ENCODE measurements around the gene DNAAF5. TPM values are rescaled to one million over a fixed set of nuclear protein-coding genes. Genes with fewer than 3 reads are reported as not detected.

The DNAAF5 gene
- total and polyA plus RNA-seq, 2 of the 13 experiments (the other 11 are each of a cell fraction or from before 2014, with no cell fraction given): 11.9 to 21.5 TPM

- TF ChIP-seq KMT2A (CRISPR knock-in tag; IDR thresholded peaks at IDR 0.05): peak; percentile 74
- TF ChIP-seq SRY (CRISPR knock-in tag; IDR thresholded peaks at IDR 0.05): peak; percentile 81; the same call in 1 of the 2 replicates
- TF ChIP-seq ZNF10 (CRISPR knock-in tag; IDR thresholded peaks at IDR 0.05; ENCODE audit: borderline replicate concordance, low read depth): no peak
- TF ChIP-seq, protein P1, sequence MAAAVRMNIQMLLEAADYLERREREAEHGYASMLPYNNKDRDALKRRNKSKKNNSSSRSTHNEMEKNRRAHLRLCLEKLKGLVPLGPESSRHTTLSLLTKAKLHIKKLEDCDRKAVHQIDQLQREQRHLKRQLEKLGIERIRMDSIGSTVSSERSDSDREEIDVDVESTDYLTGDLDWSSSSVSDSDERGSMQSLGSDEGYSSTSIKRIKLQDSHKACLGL (CRISPR knock-in tag; IDR thresholded peaks at IDR 0.05): peak; percentile 100; the same call in 1 of the 2 replicates
- 0 out of 2 replicates have a peak, but pooled peaks have one; percentile 37 for TF ChIP-seq ARID2 (CRISPR knock-in tag; IDR thresholded peaks at IDR 0.05; ENCODE audit: borderline replicate concordance)
- peak; percentile 83; the same call in 1 of the 2 replicates for TF ChIP-seq CREBL2 (CRISPR knock-in tag; IDR thresholded peaks at IDR 0.05; ENCODE audit: borderline replicate concordance)
- TF ChIP-seq, protein P2, sequence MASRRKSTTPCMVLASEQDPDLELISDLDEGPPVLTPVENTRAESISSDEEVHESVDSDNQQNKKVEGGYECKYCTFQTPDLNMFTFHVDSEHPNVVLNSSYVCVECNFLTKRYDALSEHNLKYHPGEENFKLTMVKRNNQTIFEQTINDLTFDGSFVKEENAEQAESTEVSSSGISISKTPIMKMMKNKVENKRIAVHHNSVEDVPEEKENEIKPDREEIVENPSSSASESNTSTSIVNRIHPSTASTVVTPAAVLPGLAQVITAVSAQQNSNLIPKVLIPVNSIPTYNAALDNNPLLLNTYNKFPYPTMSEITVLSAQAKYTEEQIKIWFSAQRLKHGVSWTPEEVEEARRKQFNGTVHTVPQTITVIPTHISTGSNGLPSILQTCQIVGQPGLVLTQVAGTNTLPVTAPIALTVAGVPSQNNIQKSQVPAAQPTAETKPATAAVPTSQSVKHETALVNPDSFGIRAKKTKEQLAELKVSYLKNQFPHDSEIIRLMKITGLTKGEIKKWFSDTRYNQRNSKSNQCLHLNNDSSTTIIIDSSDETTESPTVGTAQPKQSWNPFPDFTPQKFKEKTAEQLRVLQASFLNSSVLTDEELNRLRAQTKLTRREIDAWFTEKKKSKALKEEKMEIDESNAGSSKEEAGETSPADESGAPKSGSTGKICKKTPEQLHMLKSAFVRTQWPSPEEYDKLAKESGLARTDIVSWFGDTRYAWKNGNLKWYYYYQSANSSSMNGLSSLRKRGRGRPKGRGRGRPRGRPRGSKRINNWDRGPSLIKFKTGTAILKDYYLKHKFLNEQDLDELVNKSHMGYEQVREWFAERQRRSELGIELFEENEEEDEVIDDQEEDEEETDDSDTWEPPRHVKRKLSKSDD (CRISPR knock-in tag; IDR thresholded peaks at IDR 0.05; ENCODE audit: low read depth): peak; percentile 66; the same call in 1 of the 2 replicates
- TF ChIP-seq KDM6A (CRISPR knock-in tag; IDR thresholded peaks at IDR 0.05; ENCODE audit: low read depth): no peak
- peak; percentile 100 for TF ChIP-seq MYC (CRISPR knock-in tag; IDR thresholded peaks at IDR 0.05; ENCODE audit: borderline replicate concordance)
- TF ChIP-seq ZSCAN21 (CRISPR knock-in tag; IDR thresholded peaks at IDR 0.05; ENCODE audit: borderline replicate concordance): peak; percentile 15; the same call in 1 of the 2 replicates
- TF ChIP-seq, protein P3, sequence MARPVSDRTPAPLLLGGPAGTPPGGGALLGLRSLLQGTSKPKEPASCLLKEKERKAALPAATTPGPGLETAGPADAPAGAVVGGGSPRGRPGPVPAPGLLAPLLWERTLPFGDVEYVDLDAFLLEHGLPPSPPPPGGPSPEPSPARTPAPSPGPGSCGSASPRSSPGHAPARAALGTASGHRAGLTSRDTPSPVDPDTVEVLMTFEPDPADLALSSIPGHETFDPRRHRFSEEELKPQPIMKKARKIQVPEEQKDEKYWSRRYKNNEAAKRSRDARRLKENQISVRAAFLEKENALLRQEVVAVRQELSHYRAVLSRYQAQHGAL (CRISPR knock-in tag; IDR thresholded peaks at IDR 0.05; ENCODE audit: not compliant biosample characterization): no peak
- 0 out of 2 replicates have a peak, but pooled peaks have one; percentile 18 for TF ChIP-seq NFIB (CRISPR knock-in tag; IDR thresholded peaks at IDR 0.05; ENCODE audit: borderline replicate concordance)
- TF ChIP-seq SNAPC4 (CRISPR knock-in tag; IDR thresholded peaks at IDR 0.05): peak; percentile 50; the same call in 1 of the 2 replicates
- TF ChIP-seq, protein P4, sequence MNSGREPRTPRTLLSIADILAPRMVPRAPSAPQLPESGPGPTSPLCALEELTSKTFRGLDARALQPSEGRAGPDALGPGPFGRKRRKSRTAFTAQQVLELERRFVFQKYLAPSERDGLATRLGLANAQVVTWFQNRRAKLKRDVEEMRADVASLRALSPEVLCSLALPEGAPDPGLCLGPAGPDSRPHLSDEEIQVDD (CRISPR knock-in tag; IDR thresholded peaks at IDR 0.05; ENCODE audit: borderline replicate concordance): 0 out of 2 replicates have a peak, but pooled peaks have one; percentile 58
These were observed at the start of gene DNAAF5 (continued) for GRCh38 chr7:726084-726853.

Data from HepG2 (cell line).